HepG2 (cell line): ENCODE measurements around the gene KCNH6. TPM values are rescaled to one million over a fixed set of nuclear protein-coding genes. Genes with fewer than 3 reads are reported as not detected.

Experiments used
- ATAC-seq: fragments of 200-7000 bp; cut with Tn5 transposase; 3 replicates; pipeline ENCODE4 v1.9.1; 2020; ENCODE audit warnings: mild to moderate bottlenecking, moderate library complexity
- BruUV-seq: library from RNA; stranded (reverse); fragments of 400-500 nt; replicated peaks from 2 replicates; lab custom pipeline; 2021; lab: Mats Ljungman, UMichigan
- CTCF ChIA-PET: fragments of 300-600 bp; formaldehyde crosslinking; extraction: SDS; loops from one replicate; lab custom pipeline; 2021; ENCODE audit warnings: low total read pairs, inconsistent platforms, low intra/inter-chr PET ratio; lab: Yijun Ruan, JAX
- POLR2A ChIA-PET: fragments of 350-600 bp; sonication (Branson Sonifier 250); formaldehyde crosslinking; loops from one replicate; lab custom pipeline; 2020; ENCODE audit warnings: antibody characterized with exemption, inconsistent platforms; lab: Yijun Ruan, JAX
- DNase-seq: peaks from one replicate; pipeline ENCODE4 v3.0.0-alpha.2; 2015; ENCODE audit warnings: low spot score
- FAIRE-seq: peaks from 3 replicates; lab custom pipeline; 2011; peaks lifted over from hg19 to GRCh38; lab: Jason Lieb, UNC
- H2AFZ ChIP-seq: one replicate; pipeline ENCODE4 v1.6.1; 2011; ENCODE audit warnings: low read length, inconsistent platforms
- H3K27ac ChIP-seq: fragments of 300-600 bp; 3 replicates; pipeline ENCODE4 v1.8.0; 2011; ENCODE audit warnings: mixed run types, mild to moderate bottlenecking, mixed read lengths, low read length, inconsistent platforms; ENCODE audit not compliant: insufficient read depth; ENCODE audit errors: extremely low read length
- H3K27me3 ChIP-seq, 2 experiments: fragments of 200-600 bp in 1 of 2; 2 replicates in 1 of 2; 3 replicates in 1 of 2; pipeline versions ENCODE4 v1.6.0 to v1.8.0; 2011; ENCODE audit warnings: low read length in 2 of 2, mild to moderate bottlenecking in 2 of 2, moderate library complexity in 2 of 2, inconsistent platforms in 1 of 2; ENCODE audit not compliant: insufficient read depth in 2 of 2, control insufficient read depth in 1 of 2
- H3K36me3 ChIP-seq, 2 experiments: fragments of 200-600 bp in 1 of 2; replicated peaks in 1 of 2; 2 replicates in 1 of 2; 3 replicates in 1 of 2; pipeline versions ENCODE4 v1.5.1 to v1.8.0; 2011; ENCODE audit warnings: low read length in 2 of 2, inconsistent platforms in 1 of 2; ENCODE audit not compliant: insufficient read depth in 2 of 2, control insufficient read depth in 1 of 2
- H3K4me1 ChIP-seq: 2 replicates; pipeline ENCODE4 v1.5.1; 2012; ENCODE audit warnings: low read length, inconsistent platforms; ENCODE audit not compliant: insufficient read depth
- H3K4me2 ChIP-seq: 2 replicates; pipeline ENCODE4 v1.6.0; 2011; ENCODE audit warnings: low read depth, low read length, inconsistent platforms
- H3K4me3 ChIP-seq, 3 experiments: fragments of 200-600 bp in 1 of 3; sonication (generic), shearing (Covaris generic) in 1 of 3; replicated peaks in 1 of 3; 2 replicates each; pipeline ENCODE4 v1.5.1; 2011 to 2016; ENCODE audit warnings: low read length in 3 of 3, inconsistent platforms in 2 of 3, low read depth in 2 of 3, mild to moderate bottlenecking in 2 of 3, control low read depth in 1 of 3, mixed read lengths in 1 of 3; ENCODE audit not compliant: insufficient read depth in 1 of 3
- H3K79me2 ChIP-seq: one replicate; pipeline ENCODE4 v1.6.1; 2011; ENCODE audit warnings: low read length, inconsistent platforms; ENCODE audit not compliant: insufficient read depth
- H3K9ac ChIP-seq: 2 replicates; pipeline ENCODE4 v1.6.0; 2011; ENCODE audit warnings: mild to moderate bottlenecking, low read depth, low read length, inconsistent platforms; ENCODE audit not compliant: insufficient read depth
- H3K9me3 ChIP-seq: 2 replicates; pipeline ENCODE4 v1.5.1; 2012; ENCODE audit warnings: mild to moderate bottlenecking, low read length
- H4K20me1 ChIP-seq: 2 replicates; pipeline ENCODE4 v1.6.0; 2011; ENCODE audit warnings: inconsistent platforms, mild to moderate bottlenecking, low read length, moderate library complexity; ENCODE audit not compliant: insufficient read depth
- BRD4 ChIP-seq: sonication (generic); formaldehyde crosslinking; IDR thresholded peaks from 2 replicates; pipeline ENCODE4 v1.4.0; 2020; ENCODE audit warnings: missing genetic modification reagents
- ELF4 ChIP-seq: sonication (generic); formaldehyde crosslinking; IDR thresholded peaks from 2 replicates; pipeline ENCODE4 v1.5.0; 2020; ENCODE audit warnings: missing genetic modification reagents, mild to moderate bottlenecking, moderate library complexity, borderline replicate concordance
- KMT2A ChIP-seq: sonication (generic); formaldehyde crosslinking; IDR thresholded peaks from 2 replicates; pipeline ENCODE4 v1.4.0; 2020; ENCODE audit warnings: missing genetic modification reagents
- MAZ ChIP-seq, 2 experiments: sonication (generic) in 1 of 2; formaldehyde crosslinking in 1 of 2; IDR thresholded peaks; 2 replicates each; pipeline versions ENCODE4 v1.5.0 to v1.6.1; 2012 to 2020; ENCODE audit warnings: low read depth in 2 of 2, mild to moderate bottlenecking in 2 of 2, borderline replicate concordance in 1 of 2, improper control_type of control experiment in 1 of 2, low read length in 1 of 2, missing genetic modification reagents in 1 of 2, moderate library complexity in 1 of 2
- PRPF4 ChIP-seq: fragments of 200-400 bp; formaldehyde crosslinking; IDR thresholded peaks from 2 replicates; pipeline ENCODE4 v1.6.1; 2016; ENCODE audit warnings: low read length, low read depth; ENCODE audit not compliant: poor library complexity, severe bottlenecking
- SIX4 ChIP-seq: sonication (generic); formaldehyde crosslinking; IDR thresholded peaks from 2 replicates; pipeline ENCODE4 v1.4.0; 2020; ENCODE audit warnings: missing genetic modification reagents
- TRAFD1 ChIP-seq: sonication (generic); formaldehyde crosslinking; IDR thresholded peaks from 2 replicates; pipeline ENCODE4 v1.5.1; 2020; ENCODE audit warnings: missing genetic modification reagents, mild to moderate bottlenecking, borderline replicate concordance
- ZNF550 ChIP-seq: sonication (generic); formaldehyde crosslinking; IDR thresholded peaks from 2 replicates; pipeline ENCODE4 v1.4.0; 2020; ENCODE audit warnings: mild to moderate bottlenecking, missing genetic modification reagents, borderline replicate concordance
- WGBS: methylation state at CpG from one replicate; pipeline ENCODE4 v1.1.6; 2017; ENCODE audit warnings: low lambda C conversion rate; 5-methylcytosine and 5-hydroxymethylcytosine counted together
- in situ Hi-C: cut with HindIII; loops from 2 replicates; pipeline ENCODE4 v1.10.0; 2017; ENCODE audit warnings: low pct_unique_long_range_greater_than_20kb; ENCODE audit not compliant: extremely low pct_ligation_motif_present
- intact Hi-C: fragments of 100-400 bp; cut with micrococcal nuclease; formaldehyde crosslinking; loops from one replicate; pipeline ENCODE4 v1.10.0; 2022; ENCODE audit not compliant: unreplicated experiment
- polyA plus RNA-seq, 8 experiments: library from polyadenylated mRNA; depleted of rRNA in 3 of 8; stranded (reverse) in 7 of 8; unstranded in 1 of 8; fragments of >200 nt; fragmentation: Illumina TruSeq in 4 of 8; extraction: Trizol in 4 of 8; gene quantifications; 2 replicates each; pipeline versions ENCODE4 v1.2.1 to v1.2.3, GENCODE V29; 2011 to 2016; ENCODE audit warnings: low read depth in 4 of 8, missing spikeins in 1 of 8, mixed read lengths in 1 of 8; ENCODE audit not compliant: insufficient read depth in 1 of 8
- total RNA-seq, 5 experiments: library from RNA; depleted of rRNA; stranded (reverse); fragments of >200 nt; fragmentation: Illumina TruSeq; extraction: Trizol; gene quantifications; 2 replicates each; pipeline ENCODE4 v1.2.3, GENCODE V29; 2016; ENCODE audit warnings: low read depth in 1 of 5
- TF ChIP-seq, protein P1 (sequence below): sonication (generic); formaldehyde crosslinking; IDR thresholded peaks from 2 replicates; pipeline ENCODE4 v1.5.0; 2020; ENCODE audit warnings: mild to moderate bottlenecking, missing genetic modification reagents, borderline replicate concordance
- TF ChIP-seq, protein P2 (sequence below): sonication (generic); formaldehyde crosslinking; IDR thresholded peaks from 2 replicates; pipeline ENCODE4 v1.4.0; 2020; ENCODE audit warnings: missing genetic modification reagents

Gene KCNH6
- total and polyA plus RNA-seq, 2 of the 13 experiments (the other 11 are each of a cell fraction or from before 2014, with no cell fraction given): 0.05 to 0.18 TPM

DNA sequence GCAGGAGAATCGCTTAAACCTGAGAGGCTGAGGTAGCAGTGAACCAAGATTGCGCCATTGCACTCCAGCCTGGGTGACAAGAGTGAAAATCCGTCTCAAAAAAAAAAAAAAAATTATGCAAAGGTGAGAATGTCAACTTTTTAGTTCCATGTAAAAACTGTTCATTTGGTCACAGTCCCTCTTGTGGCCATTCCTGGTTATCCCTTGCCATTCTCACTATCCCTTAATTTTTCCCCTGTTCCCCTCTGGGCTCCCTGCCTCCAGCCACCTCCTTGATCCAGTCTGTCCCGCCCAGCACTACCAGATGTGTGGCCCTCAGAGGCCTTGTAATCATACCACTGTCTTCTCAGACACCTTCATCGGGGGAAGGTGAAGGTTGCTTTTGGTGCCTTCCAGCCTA is 50.5 kb downstream of the KCNH6 start:
- H3K79me2 ChIP-seq: peaks cover 46% of the 10 kb centered on the region
- CTCF ChIA-PET: interaction anchor here (1.5 kb wide), 1 partner anchor 148 kb away, joined by 8 read pairs; no protein-coding TSS in a partner anchor
- TF ChIP-seq KMT2A (CRISPR knock-in tag) (no peak), TRAFD1 (CRISPR knock-in tag) (no peak), ZNF550 (CRISPR knock-in tag) (no peak), SIX4 (CRISPR knock-in tag) (no peak), BRD4 (CRISPR knock-in tag) (no peak), ELF4 (CRISPR knock-in tag) (no peak), PRPF4 (no peak), MAZ (IDR thresholded peaks at IDR 0.05; ENCODE audit: borderline replicate concordance, low read depth, low read length) (no peak), MAZ (CRISPR knock-in tag; IDR thresholded peaks at IDR 0.05; ENCODE audit: low read depth) (no peak)
- TF ChIP-seq, protein P1, sequence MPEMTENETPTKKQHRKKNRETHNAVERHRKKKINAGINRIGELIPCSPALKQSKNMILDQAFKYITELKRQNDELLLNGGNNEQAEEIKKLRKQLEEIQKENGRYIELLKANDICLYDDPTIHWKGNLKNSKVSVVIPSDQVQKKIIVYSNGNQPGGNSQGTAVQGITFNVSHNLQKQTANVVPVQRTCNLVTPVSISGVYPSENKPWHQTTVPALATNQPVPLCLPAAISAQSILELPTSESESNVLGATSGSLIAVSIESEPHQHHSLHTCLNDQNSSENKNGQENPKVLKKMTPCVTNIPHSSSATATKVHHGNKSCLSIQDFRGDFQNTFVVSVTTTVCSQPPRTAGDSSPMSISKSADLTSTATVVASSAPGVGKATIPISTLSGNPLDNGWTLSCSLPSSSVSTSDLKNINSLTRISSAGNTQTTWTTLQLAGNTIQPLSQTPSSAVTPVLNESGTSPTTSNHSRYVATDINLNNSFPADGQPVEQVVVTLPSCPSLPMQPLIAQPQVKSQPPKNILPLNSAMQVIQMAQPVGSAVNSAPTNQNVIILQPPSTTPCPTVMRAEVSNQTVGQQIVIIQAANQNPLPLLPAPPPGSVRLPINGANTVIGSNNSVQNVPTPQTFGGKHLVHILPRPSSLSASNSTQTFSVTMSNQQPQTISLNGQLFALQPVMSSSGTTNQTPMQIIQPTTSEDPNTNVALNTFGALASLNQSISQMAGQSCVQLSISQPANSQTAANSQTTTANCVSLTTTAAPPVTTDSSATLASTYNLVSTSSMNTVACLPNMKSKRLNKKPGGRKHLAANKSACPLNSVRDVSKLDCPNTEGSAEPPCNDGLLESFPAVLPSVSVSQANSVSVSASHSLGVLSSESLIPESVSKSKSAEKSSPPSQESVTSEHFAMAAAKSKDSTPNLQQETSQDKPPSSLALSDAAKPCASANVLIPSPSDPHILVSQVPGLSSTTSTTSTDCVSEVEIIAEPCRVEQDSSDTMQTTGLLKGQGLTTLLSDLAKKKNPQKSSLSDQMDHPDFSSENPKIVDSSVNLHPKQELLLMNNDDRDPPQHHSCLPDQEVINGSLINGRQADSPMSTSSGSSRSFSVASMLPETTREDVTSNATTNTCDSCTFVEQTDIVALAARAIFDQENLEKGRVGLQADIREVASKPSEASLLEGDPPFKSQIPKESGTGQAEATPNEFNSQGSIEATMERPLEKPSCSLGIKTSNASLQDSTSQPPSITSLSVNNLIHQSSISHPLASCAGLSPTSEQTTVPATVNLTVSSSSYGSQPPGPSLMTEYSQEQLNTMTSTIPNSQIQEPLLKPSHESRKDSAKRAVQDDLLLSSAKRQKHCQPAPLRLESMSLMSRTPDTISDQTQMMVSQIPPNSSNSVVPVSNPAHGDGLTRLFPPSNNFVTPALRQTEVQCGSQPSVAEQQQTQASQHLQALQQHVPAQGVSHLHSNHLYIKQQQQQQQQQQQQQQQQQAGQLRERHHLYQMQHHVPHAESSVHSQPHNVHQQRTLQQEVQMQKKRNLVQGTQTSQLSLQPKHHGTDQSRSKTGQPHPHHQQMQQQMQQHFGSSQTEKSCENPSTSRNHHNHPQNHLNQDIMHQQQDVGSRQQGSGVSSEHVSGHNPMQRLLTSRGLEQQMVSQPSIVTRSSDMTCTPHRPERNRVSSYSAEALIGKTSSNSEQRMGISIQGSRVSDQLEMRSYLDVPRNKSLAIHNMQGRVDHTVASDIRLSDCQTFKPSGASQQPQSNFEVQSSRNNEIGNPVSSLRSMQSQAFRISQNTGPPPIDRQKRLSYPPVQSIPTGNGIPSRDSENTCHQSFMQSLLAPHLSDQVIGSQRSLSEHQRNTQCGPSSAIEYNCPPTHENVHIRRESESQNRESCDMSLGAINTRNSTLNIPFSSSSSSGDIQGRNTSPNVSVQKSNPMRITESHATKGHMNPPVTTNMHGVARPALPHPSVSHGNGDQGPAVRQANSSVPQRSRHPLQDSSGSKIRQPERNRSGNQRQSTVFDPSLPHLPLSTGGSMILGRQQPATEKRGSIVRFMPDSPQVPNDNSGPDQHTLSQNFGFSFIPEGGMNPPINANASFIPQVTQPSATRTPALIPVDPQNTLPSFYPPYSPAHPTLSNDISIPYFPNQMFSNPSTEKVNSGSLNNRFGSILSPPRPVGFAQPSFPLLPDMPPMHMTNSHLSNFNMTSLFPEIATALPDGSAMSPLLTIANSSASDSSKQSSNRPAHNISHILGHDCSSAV (CRISPR knock-in tag): no peak
- TF ChIP-seq, protein P2, sequence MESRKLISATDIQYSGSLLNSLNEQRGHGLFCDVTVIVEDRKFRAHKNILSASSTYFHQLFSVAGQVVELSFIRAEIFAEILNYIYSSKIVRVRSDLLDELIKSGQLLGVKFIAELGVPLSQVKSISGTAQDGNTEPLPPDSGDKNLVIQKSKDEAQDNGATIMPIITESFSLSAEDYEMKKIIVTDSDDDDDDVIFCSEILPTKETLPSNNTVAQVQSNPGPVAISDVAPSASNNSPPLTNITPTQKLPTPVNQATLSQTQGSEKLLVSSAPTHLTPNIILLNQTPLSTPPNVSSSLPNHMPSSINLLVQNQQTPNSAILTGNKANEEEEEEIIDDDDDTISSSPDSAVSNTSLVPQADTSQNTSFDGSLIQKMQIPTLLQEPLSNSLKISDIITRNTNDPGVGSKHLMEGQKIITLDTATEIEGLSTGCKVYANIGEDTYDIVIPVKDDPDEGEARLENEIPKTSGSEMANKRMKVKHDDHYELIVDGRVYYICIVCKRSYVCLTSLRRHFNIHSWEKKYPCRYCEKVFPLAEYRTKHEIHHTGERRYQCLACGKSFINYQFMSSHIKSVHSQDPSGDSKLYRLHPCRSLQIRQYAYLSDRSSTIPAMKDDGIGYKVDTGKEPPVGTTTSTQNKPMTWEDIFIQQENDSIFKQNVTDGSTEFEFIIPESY (CRISPR knock-in tag): no peak

More for the DNA sequence above, 50.5 kb downstream of the KCNH6 start:
- H4K20me1 ChIP-seq: peaks cover 36% of the 10 kb centered on the region
- DNase-seq (peak; percentile 28), FAIRE-seq (peak; percentile 79), ATAC-seq (no peak)
- H3K27ac ChIP-seq: no peak overlapping the region
- peaks cover 30% of the 10 kb centered on the region for H3K4me1 ChIP-seq
- peaks cover 0 to 9% of the 10 kb centered on the region in 2 experiments; a peak in 3 of 5 replicates for H3K36me3 ChIP-seq
- H2AFZ ChIP-seq: no peak overlapping the region
- in situ Hi-C loops: no loop called here
- H3K4me2 ChIP-seq: no peak overlapping the region
- no peaks in the 10 kb centered on the region for H3K27me3 ChIP-seq
- no TSS peak for BruUV-seq
- no peaks in the 10 kb centered on the region for H3K9me3 ChIP-seq
- no peak overlapping the region for H3K9ac ChIP-seq
- POLR2A ChIA-PET: no interaction called here
- intact Hi-C loops: loop anchor here (10.0 kb wide), 1 partner anchor 149 kb away; no protein-coding TSS in a partner anchor
- WGBS: 85% methylated on average over 5 of the region's 5 CpGs
- no peak overlapping the region for H3K4me3 ChIP-seq
